Vagina (tissue), 2 donors: ENCODE measurements around the gene GBGT1. TPM values are rescaled to one million over a fixed set of nuclear protein-coding genes. Genes with fewer than 3 reads are reported as not detected.

Source experiments
- DNase-seq, 2 donors: peaks; one replicate each; pipeline ENCODE4 v3.0.0-alpha.2; 2017; ENCODE audit errors: extremely low spot score in 2 of 2
- H3K27ac ChIP-seq: fragments of 200-600 bp; sonication (generic); one replicate; pipeline ENCODE4 v1.5.1; 2019
- H3K27me3 ChIP-seq: fragments of 200-600 bp; sonication (generic); one replicate; pipeline ENCODE4 v1.5.1; 2019
- H3K36me3 ChIP-seq, 2 donors: fragments of 200-600 bp; sonication (generic); one replicate each; pipeline ENCODE4 v1.5.1; 2017 to 2019
- H3K4me1 ChIP-seq: fragments of 200-600 bp; sonication (generic); one replicate; pipeline ENCODE4 v1.5.1; 2019
- H3K4me3 ChIP-seq, 2 donors: fragments of 200-600 bp; sonication (generic); 1 replicate in 1 of 2; 2 replicates in 1 of 2; pipeline ENCODE4 v1.5.1; 2016 to 2019
- H3K9me3 ChIP-seq: fragments of 200-600 bp; sonication (generic); one replicate; pipeline ENCODE4 v1.5.1; 2019
- POLR2A ChIP-seq, 2 donors: fragments of 450-650 bp; IDR thresholded peaks; one replicate each; pipeline ENCODE4 v1.6.1; 2017; ENCODE audit warnings: antibody characterized with exemption in 2 of 2, mild to moderate bottlenecking in 2 of 2, moderate library complexity in 2 of 2
- POLR2AphosphoS5 ChIP-seq, 2 donors: sonication (generic); formaldehyde crosslinking; IDR thresholded peaks; one replicate each; pipeline ENCODE4 v1.9.0; 2017; ENCODE audit warnings: antibody characterized with exemption in 2 of 2, mild to moderate bottlenecking in 2 of 2, low read depth in 1 of 2; ENCODE audit not compliant: insufficient read depth in 1 of 2
- intact Hi-C: fragments of 100-400 bp; cut with DNase I; formaldehyde crosslinking; loops from one replicate; pipeline ENCODE4 v1.15.1; 2023
- total RNA-seq: library from RNA; depleted of rRNA; stranded (reverse); fragments of >200 nt; gene quantifications from one replicate; pipeline ENCODE4 v1.2.3, GENCODE V29; 2016
- TF ChIP-seq, protein P1 (sequence below), 3 experiments: fragments of 450-650 bp in 2 of 3; fragments of 200-600 bp in 1 of 3; sonication (generic) in 1 of 3; IDR thresholded peaks; one replicate each; pipeline ENCODE4 v1.5.1; 2017 to 2019; ENCODE audit warnings: antibody characterized with exemption in 3 of 3, mild to moderate bottlenecking in 2 of 3, moderate library complexity in 2 of 3

The GBGT1 gene
- total RNA-seq, 1 donor from 2014 or later: 27.0 TPM

GRCh38 chr9:133114886-133115603 lies 48.7 kb downstream of the GBGT1 start:
- TF ChIP-seq, protein P1, sequence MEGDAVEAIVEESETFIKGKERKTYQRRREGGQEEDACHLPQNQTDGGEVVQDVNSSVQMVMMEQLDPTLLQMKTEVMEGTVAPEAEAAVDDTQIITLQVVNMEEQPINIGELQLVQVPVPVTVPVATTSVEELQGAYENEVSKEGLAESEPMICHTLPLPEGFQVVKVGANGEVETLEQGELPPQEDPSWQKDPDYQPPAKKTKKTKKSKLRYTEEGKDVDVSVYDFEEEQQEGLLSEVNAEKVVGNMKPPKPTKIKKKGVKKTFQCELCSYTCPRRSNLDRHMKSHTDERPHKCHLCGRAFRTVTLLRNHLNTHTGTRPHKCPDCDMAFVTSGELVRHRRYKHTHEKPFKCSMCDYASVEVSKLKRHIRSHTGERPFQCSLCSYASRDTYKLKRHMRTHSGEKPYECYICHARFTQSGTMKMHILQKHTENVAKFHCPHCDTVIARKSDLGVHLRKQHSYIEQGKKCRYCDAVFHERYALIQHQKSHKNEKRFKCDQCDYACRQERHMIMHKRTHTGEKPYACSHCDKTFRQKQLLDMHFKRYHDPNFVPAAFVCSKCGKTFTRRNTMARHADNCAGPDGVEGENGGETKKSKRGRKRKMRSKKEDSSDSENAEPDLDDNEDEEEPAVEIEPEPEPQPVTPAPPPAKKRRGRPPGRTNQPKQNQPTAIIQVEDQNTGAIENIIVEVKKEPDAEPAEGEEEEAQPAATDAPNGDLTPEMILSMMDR (IDR thresholded peaks at IDR 0.05): no peak
- TF ChIP-seq POLR2A (IDR thresholded peaks at IDR 0.05) (no peak), POLR2AphosphoS5 (IDR thresholded peaks at IDR 0.05; ENCODE audit: insufficient read depth in 1 of 2, low read depth in 1 of 2) (no peak)
- Histone ChIP-seq H3K4me3 (no peak overlapping the region), H3K36me3 (peaks cover 0 to 13% of the 10 kb centered on the region in 2 donors), H3K9me3 (no peaks in the 10 kb centered on the region), H3K27ac (peak overlapping the region; percentile 62), H3K27me3 (no peaks in the 10 kb centered on the region), H3K4me1 (peaks cover 80% of the 10 kb centered on the region)
- intact Hi-C loops: no loop called here
- DNase-seq: no peak

DNA sequence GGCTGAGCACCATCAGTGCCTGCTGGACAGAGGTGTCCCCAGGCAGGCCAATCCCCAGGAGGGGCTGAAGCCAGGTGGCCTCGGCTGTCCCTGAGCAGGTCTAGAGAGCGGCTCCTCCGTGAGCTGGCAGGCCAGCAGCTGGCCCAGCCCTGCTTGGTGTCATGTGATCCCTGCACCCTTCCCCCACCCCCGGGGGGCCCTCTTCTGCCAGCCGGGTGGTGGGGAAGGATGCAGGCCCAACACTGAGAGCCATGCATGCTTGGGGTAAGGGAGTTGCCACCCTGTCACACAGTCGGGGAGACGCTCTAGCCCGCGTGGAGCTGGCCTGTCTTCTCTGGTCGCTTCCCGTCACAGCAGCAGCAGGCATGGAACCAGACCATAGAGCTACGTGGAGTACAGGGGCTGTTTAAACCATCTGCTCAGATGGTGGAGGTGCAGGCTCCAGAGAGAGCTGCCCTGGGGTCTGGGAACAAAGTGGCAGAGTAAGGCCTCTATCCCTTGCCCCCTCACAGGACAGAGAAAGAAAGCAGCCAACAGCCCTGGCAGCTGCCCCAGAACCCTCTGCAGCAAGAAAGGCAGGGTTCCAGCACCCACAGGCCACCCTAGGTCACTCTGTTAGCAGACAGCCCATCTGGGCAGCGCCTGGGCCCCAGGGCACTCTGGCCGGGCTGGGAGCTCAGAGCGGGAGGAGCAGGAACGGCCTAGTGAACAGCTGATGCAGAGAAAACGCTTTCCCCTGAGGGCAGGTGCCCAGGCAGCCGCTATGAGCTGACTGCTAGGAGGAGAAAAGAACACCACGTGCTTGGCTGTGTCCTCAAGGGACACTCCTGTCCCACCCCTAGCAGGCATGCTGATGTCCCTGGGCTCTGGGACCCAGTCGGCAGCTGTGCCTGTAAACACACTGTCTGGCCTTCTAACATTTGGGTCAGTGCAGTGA lies 49.5 kb downstream of the GBGT1 start:
- H3K9me3 ChIP-seq: no peaks in the 10 kb centered on the region
- TF ChIP-seq, protein P1 (IDR thresholded peaks at IDR 0.05): no peak
- TF ChIP-seq POLR2A (IDR thresholded peaks at IDR 0.05) (no peak), POLR2AphosphoS5 (IDR thresholded peaks at IDR 0.05; ENCODE audit: insufficient read depth in 1 of 2, low read depth in 1 of 2) (no peak)
- no peak for DNase-seq
- peaks cover 0 to 21% of the 10 kb centered on the region in 2 donors for H3K36me3 ChIP-seq
- H3K27me3 ChIP-seq: no peaks in the 10 kb centered on the region
- H3K4me3 ChIP-seq: no peak overlapping the region
- intact Hi-C loops: no loop called here
- H3K4me1 ChIP-seq: peaks cover 72% of the 10 kb centered on the region
- H3K27ac ChIP-seq: peak overlapping the region; percentile 62

- H3K4me1 ChIP-seq: peaks cover 63% of the 10 kb centered on the region
- no peak overlapping the region for H3K4me3 ChIP-seq
- H3K27me3 ChIP-seq: no peaks in the 10 kb centered on the region
- DNase-seq: no peak
- intact Hi-C loops: no loop called here
- TF ChIP-seq POLR2AphosphoS5 (IDR thresholded peaks at IDR 0.05; ENCODE audit: insufficient read depth in 1 of 2, low read depth in 1 of 2) (no peak), POLR2A (IDR thresholded peaks at IDR 0.05) (no peak)
- TF ChIP-seq, protein P1 (IDR thresholded peaks at IDR 0.05): no peak
- no peaks in the 10 kb centered on the region for H3K9me3 ChIP-seq
- peaks cover 0 to 30% of the 10 kb centered on the region in 2 donors for H3K36me3 ChIP-seq
- H3K27ac ChIP-seq: peak overlapping the region; percentile 62
These were observed 50.4 kb downstream of the GBGT1 start for GRCh38 chr9:133113163-133113948.

GRCh38 chr9:133112663-133113026 lies 51.1 kb downstream of the GBGT1 start:
- H3K4me3 ChIP-seq: no peak overlapping the region
- no peak for DNase-seq

More at GRCh38 chr9:133112663-133113026, 51.1 kb downstream of the GBGT1 start:
- H3K36me3 ChIP-seq: peaks cover 0 to 37% of the 10 kb centered on the region in 2 donors
- H3K27ac ChIP-seq: peak overlapping the region; percentile 62
- H3K9me3 ChIP-seq: no peaks in the 10 kb centered on the region
- no peaks in the 10 kb centered on the region for H3K27me3 ChIP-seq
- H3K4me1 ChIP-seq: peaks cover 56% of the 10 kb centered on the region
- intact Hi-C loops: no loop called here
- TF ChIP-seq POLR2AphosphoS5 (IDR thresholded peaks at IDR 0.05; ENCODE audit: insufficient read depth in 1 of 2, low read depth in 1 of 2): peak in 1 of 2 donors; percentile 33
- TF ChIP-seq, protein P1 (IDR thresholded peaks at IDR 0.05): no peak
- TF ChIP-seq POLR2A (IDR thresholded peaks at IDR 0.05): no peak
